Small intestine (tissue), 7 donors: Measurements from ENCODE around the gene C1QB. TPM values are rescaled to one million over a fixed set of nuclear protein-coding genes. Genes with fewer than 3 reads are reported as not detected.

ENCODE experiments used
- DNase-seq, 2 donors: peaks; one replicate each; pipeline versions ENCODE4 v3.0.0 to v3.0.0-alpha.2; 2013
- FAIRE-seq: peaks from 2 replicates; lab custom pipeline; 2012; peaks lifted over from hg19 to GRCh38; lab: Jason Lieb, UNC
- H3K27ac ChIP-seq, 3 donors: one replicate each; pipeline ENCODE4 v1.5.1; 2013; ENCODE audit warnings: low read length in 2 of 3, mild to moderate bottlenecking in 2 of 3, control low read depth in 1 of 3, inconsistent platforms in 1 of 3, low read depth in 1 of 3, moderate library complexity in 1 of 3
- H3K27me3 ChIP-seq, 3 donors: one replicate each; pipeline ENCODE4 v1.6.1; 2013; ENCODE audit warnings: low read length in 3 of 3, inconsistent platforms in 1 of 3; ENCODE audit not compliant: control insufficient read depth in 3 of 3, insufficient read depth in 3 of 3
- H3K36me3 ChIP-seq, 3 donors: one replicate each; pipeline ENCODE4 v1.6.1; 2013; ENCODE audit warnings: low read length in 3 of 3, inconsistent platforms in 1 of 3, low read depth in 1 of 3, mild to moderate bottlenecking in 1 of 3, moderate library complexity in 1 of 3; ENCODE audit not compliant: control insufficient read depth in 3 of 3, insufficient read depth in 2 of 3
- H3K4me1 ChIP-seq, 3 donors: one replicate each; pipeline ENCODE4 v1.6.1; 2013; ENCODE audit warnings: low read length in 2 of 3, inconsistent platforms in 1 of 3, low read depth in 1 of 3, mild to moderate bottlenecking in 1 of 3, moderate library complexity in 1 of 3; ENCODE audit not compliant: control insufficient read depth in 3 of 3, insufficient read depth in 2 of 3
- H3K4me3 ChIP-seq, 3 donors: one replicate each; pipeline ENCODE4 v1.5.1; 2013; ENCODE audit warnings: low read length in 3 of 3, control low read depth in 1 of 3, inconsistent platforms in 1 of 3, low read depth in 1 of 3, mild to moderate bottlenecking in 1 of 3, moderate library complexity in 1 of 3
- H3K9me3 ChIP-seq, 2 donors: one replicate each; pipeline ENCODE4 v1.6.1; 2013; ENCODE audit warnings: low read depth in 1 of 2, low read length in 1 of 2; ENCODE audit not compliant: control insufficient read depth in 2 of 2, insufficient read depth in 1 of 2
- WGBS, 3 donors: extraction: QIAGEN DNeasy Blood & Tissue Kit; methylation state at CpG; one replicate each; pipeline ENCODE4 v1.1.7; 2013; 5-methylcytosine and 5-hydroxymethylcytosine counted together
- polyA plus RNA-seq, 4 donors: library from polyadenylated mRNA; stranded (reverse) in 3 of 4; unstranded in 1 of 4; fragments of 200-250 nt in 3 of 4; fragments of 120-200 nt in 1 of 4; gene quantifications; one replicate each; pipeline versions ENCODE4 v1.2.1 to v1.2.3, GENCODE V29; 2013
- donor health status: healthy with polysubstance abuse.
- donor health status: control.
- donor health status: control.
- donor health status: Bipolar disorder and iron deficiency.
- donor health status: healthy.

The C1QB gene
- polyA plus RNA-seq, 4 donors = 33.5 to 255 (median 95.1) TPM

GRCh38 chr1:22636927-22637326 lies 16.1 kb upstream of the C1QB start:
- H3K36me3 ChIP-seq = no peaks in the 10 kb centered on the region
- FAIRE-seq (no peak), DNase-seq (peak in 1 of 2 donors; percentile 20)
- H3K9me3 ChIP-seq = peaks cover 0 to 6% of the 10 kb centered on the region in 2 donors
- H3K4me1 ChIP-seq = no peaks in the 10 kb centered on the region
- 16 to 60% (median 33%) methylated on average over 6 of the region's 6 CpGs for WGBS, 3 donors
- H3K27ac ChIP-seq = peak overlapping the region in 1 of 3 donors; percentile 48
- H3K4me3 ChIP-seq = peak overlapping the region in 1 of 3 donors; percentile 15
- H3K27me3 ChIP-seq = peaks cover 0 to 4% (median 0%) of the 10 kb centered on the region in 3 donors

GRCh38 chr1:22637907-22638445 lies 15.1 kb upstream of the C1QB start:
- Histone ChIP-seq H3K9me3 (peaks cover 0 to 6% of the 10 kb centered on the region in 2 donors), H3K27ac (no peak overlapping the region), H3K27me3 (peaks cover 0 to 4% (median 0%) of the 10 kb centered on the region in 3 donors), H3K4me3 (no peak overlapping the region), H3K36me3 (no peaks in the 10 kb centered on the region), H3K4me1 (no peaks in the 10 kb centered on the region)
- FAIRE-seq (no peak), DNase-seq (no peak)
- 37 to 56% (median 41%) methylated on average over 3 of the region's 3 CpGs for WGBS, 3 donors

DNA sequence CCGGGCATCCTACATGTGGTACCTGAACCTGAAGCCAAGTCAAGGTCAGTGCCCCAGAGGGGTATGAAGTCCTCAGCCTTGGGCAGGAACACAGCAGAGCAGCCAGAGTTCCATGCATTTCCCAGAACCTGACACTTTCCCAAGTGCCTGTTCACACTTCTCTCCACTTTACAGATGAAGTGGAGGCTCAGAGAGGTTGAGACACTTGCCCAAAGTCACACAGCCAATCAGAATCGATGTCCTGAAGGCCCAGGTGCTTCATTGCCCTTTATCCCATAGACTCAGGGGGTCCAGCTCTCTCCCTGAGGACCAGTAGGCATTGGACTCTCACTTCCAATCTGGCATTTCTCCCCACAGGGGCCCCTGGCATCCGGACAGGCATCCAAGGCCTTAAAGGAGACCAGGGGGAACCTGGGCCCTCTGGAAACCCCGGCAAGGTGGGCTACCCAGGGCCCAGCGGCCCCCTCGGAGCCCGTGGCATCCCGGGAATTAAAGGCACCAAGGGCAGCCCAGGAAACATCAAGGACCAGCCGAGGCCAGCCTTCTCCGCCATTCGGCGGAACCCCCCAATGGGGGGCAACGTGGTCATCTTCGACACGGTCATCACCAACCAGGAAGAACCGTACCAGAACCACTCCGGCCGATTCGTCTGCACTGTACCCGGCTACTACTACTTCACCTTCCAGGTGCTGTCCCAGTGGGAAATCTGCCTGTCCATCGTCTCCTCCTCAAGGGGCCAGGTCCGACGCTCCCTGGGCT lies 14.4 kb upstream of the C1QB start:
- no peak overlapping the region for H3K27ac ChIP-seq
- DNase-seq = no peak
- no peak for FAIRE-seq
- no peaks in the 10 kb centered on the region for H3K36me3 ChIP-seq
- no peak overlapping the region for H3K4me3 ChIP-seq
- no peaks in the 10 kb centered on the region for H3K4me1 ChIP-seq
- WGBS, 3 donors = 82 to 84% (median 83%) methylated on average over 21 to 23 of the region's 23 CpGs
- H3K9me3 ChIP-seq = peaks cover 0 to 6% of the 10 kb centered on the region in 2 donors
- peaks cover 0 to 4% (median 0%) of the 10 kb centered on the region in 3 donors for H3K27me3 ChIP-seq

GRCh38 chr1:22639286-22639685 lies 13.8 kb upstream of the C1QB start:
- DNase-seq = no peak
- Histone ChIP-seq H3K36me3 (no peaks in the 10 kb centered on the region), H3K4me3 (no peak overlapping the region), H3K27ac (no peak overlapping the region), H3K9me3 (peaks cover 0 to 6% of the 10 kb centered on the region in 2 donors), H3K27me3 (peaks cover 0 to 4% (median 0%) of the 10 kb centered on the region in 3 donors), H3K4me1 (no peaks in the 10 kb centered on the region)
- 28 to 38% (median 33%) methylated on average over 8 of the region's 8 CpGs for WGBS, 3 donors
- FAIRE-seq = no peak

GRCh38 chr1:22641247-22641646 lies 11.8 kb upstream of the C1QB start:
- H3K4me3 ChIP-seq = no peak overlapping the region
- FAIRE-seq = no peak
- no peak overlapping the region for H3K27ac ChIP-seq
- H3K27me3 ChIP-seq = peaks cover 0 to 4% (median 0%) of the 10 kb centered on the region in 3 donors
- no peaks in the 10 kb centered on the region for H3K9me3 ChIP-seq
- WGBS, 3 donors = 60 to 67% (median 62%) methylated on average over 8 of the region's 8 CpGs
- H3K36me3 ChIP-seq = no peaks in the 10 kb centered on the region
- DNase-seq = no peak
- no peaks in the 10 kb centered on the region for H3K4me1 ChIP-seq

- Histone ChIP-seq H3K27me3 (peaks cover 0 to 4% (median 0%) of the 10 kb centered on the region in 3 donors), H3K9me3 (no peaks in the 10 kb centered on the region), H3K4me3 (no peak overlapping the region), H3K27ac (no peak overlapping the region), H3K36me3 (no peaks in the 10 kb centered on the region), H3K4me1 (no peaks in the 10 kb centered on the region)
- DNase-seq (peak; percentile 56 to 65), FAIRE-seq (no peak)
- WGBS, 3 donors = 7 to 10% (median 8%) methylated on average over 18 of the region's 18 CpGs
These were observed 11.0 kb upstream of the C1QB start for GRCh38 chr1:22641906-22642636.

DNA sequence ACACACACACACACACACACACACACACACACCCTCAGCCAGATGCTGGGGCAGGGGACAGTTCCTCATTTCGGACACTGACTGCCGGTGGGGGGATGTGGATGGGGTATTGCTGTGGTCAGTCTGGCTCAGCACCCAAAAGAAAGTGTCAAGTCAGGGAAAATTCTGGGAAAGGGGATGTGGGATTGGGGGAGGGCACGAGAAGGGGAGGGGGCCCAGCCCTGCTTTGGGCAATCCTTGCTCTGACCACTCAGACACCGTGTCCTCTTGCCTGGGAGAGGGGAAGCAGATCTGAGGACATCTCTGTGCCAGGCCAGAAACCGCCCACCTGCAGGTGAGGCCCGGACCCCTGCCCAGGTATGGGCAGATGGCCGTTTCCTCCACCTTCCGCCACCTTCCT lies 9.7 kb upstream of the C1QB start, which contains the start of gene C1QC:
TSS of gene C1QC (plus strand) at position 253 of the 400 bp plus-strand sequence. CDS start 391 bp downstream, outside the sequence.
- no peaks in the 10 kb centered on the region for H3K9me3 ChIP-seq
- H3K27ac ChIP-seq = peak within 1 kb of the TSS in 1 of 3 donors; percentile 45
- DNase-seq = no peak
- H3K27me3 ChIP-seq = peaks cover 0 to 4% (median 0%) of the 10 kb centered on the region in 3 donors
- 60 to 72% (median 71%) methylated on average over 8 of the region's 8 CpGs for WGBS, 3 donors
- no peaks in the 10 kb centered on the region for H3K36me3 ChIP-seq
- H3K4me3 ChIP-seq = peak within 1 kb of the TSS in 1 of 3 donors; percentile 7
- no peak for FAIRE-seq
- no peaks in the 10 kb centered on the region for H3K4me1 ChIP-seq

- Histone ChIP-seq H3K27me3 (peaks cover 0 to 4% (median 0%) of the 10 kb centered on the region in 3 donors), H3K4me1 (no peaks in the 10 kb centered on the region), H3K9me3 (no peaks in the 10 kb centered on the region), H3K4me3 (peak overlapping the region in 1 of 3 donors; percentile 7), H3K27ac (peak overlapping the region in 1 of 3 donors; percentile 45), H3K36me3 (no peaks in the 10 kb centered on the region)
- no peak for FAIRE-seq
- DNase-seq = no peak
- WGBS, 3 donors = 57 to 78% (median 71%) methylated on average over 10 to 12 of the region's 12 CpGs
These were observed 9.1 kb upstream of the C1QB start for GRCh38 chr1:22643928-22644327.
